ENCODE results near the gene ACOX1.

The ACOX1 gene

DNA sequence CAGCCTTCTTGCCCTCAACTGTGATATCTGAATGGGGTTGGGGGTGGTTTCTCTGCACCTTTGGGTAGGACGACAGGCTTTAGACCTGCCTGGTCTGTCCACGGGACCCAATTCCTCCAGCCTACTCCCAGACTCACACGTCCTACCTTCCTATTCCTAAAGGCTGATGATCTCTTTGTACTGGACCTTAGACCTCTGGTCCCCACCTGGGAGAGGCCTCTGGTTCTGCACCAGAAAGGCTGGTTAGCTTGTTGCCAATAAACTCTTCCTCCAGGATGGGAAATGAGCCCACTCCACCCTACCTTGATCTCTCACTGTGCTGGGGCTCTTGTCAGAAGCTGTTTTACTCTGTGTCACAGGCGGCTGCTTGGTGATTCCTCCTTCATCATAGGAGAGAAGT, 52.5 kb downstream of the ACOX1 start:
- no peak overlapping the region for H3K27ac ChIP-seq (ENCODE audit: low read depth, low read length)
- no peaks in the 10 kb centered on the region for H3K9me2 ChIP-seq (replicated peaks; ENCODE audit: control insufficient read depth, low read length)
- H3K9me3 ChIP-seq (ENCODE audit: control insufficient read depth, insufficient read depth, low read length), result no peaks in the 10 kb centered on the region
- no peaks in the 10 kb centered on the region; the same call in 1 of the 2 replicates for H3K4me1 ChIP-seq (ENCODE audit: control insufficient read depth, low read length)
- H3K36me3 ChIP-seq (ENCODE audit: control insufficient read depth, low read length), result peaks cover 5% of the 10 kb centered on the region
- H3K27me3 ChIP-seq (ENCODE audit: control insufficient read depth, low read length), result no peaks in the 10 kb centered on the region
- no peaks in the 10 kb centered on the region for H4K20me1 ChIP-seq (ENCODE audit: control insufficient read depth, insufficient read depth, low read depth, low read length)
- no peaks in the 10 kb centered on the region for H3F3A ChIP-seq (ENCODE audit: control insufficient read depth, insufficient read depth)
- H3K4me3 ChIP-seq (ENCODE audit: low read length), result no peak overlapping the region
- H3K4me2 ChIP-seq (ENCODE audit: low read length), result no peak overlapping the region
- H3K79me2 ChIP-seq (ENCODE audit: control insufficient read depth, low read length), result no peaks in the 10 kb centered on the region
- TF ChIP-seq EZH2phosphoT487 (IDR thresholded peaks at IDR 0.05; ENCODE audit: borderline replicate concordance, low read length) (no peak), CTCF (IDR thresholded peaks at IDR 0.05; ENCODE audit: low read depth, low read length, poor library complexity, severe bottlenecking) (no peak)

- H3K4me1 ChIP-seq (ENCODE audit: control insufficient read depth, low read length), result no peaks in the 10 kb centered on the region; the same call in 1 of the 2 replicates
- no peak overlapping the region for H3K4me2 ChIP-seq (ENCODE audit: low read length)
- no peaks in the 10 kb centered on the region for H3K9me2 ChIP-seq (replicated peaks; ENCODE audit: control insufficient read depth, low read length)
- no peaks in the 10 kb centered on the region for H3K79me2 ChIP-seq (ENCODE audit: control insufficient read depth, low read length)
- H3K27ac ChIP-seq (ENCODE audit: low read depth, low read length), result no peak overlapping the region
- no peak for TF ChIP-seq CTCF (IDR thresholded peaks at IDR 0.05; ENCODE audit: low read depth, low read length, poor library complexity, severe bottlenecking)
- no peak for TF ChIP-seq EZH2phosphoT487 (IDR thresholded peaks at IDR 0.05; ENCODE audit: borderline replicate concordance, low read length)
- no peaks in the 10 kb centered on the region for H4K20me1 ChIP-seq (ENCODE audit: control insufficient read depth, insufficient read depth, low read depth, low read length)
- no peaks in the 10 kb centered on the region for H3K27me3 ChIP-seq (ENCODE audit: control insufficient read depth, low read length)
- no peaks in the 10 kb centered on the region for H3F3A ChIP-seq (ENCODE audit: control insufficient read depth, insufficient read depth)
- H3K4me3 ChIP-seq (ENCODE audit: low read length), result no peak overlapping the region
- no peaks in the 10 kb centered on the region for H3K9me3 ChIP-seq (ENCODE audit: control insufficient read depth, insufficient read depth, low read length)
- peaks cover 5% of the 10 kb centered on the region for H3K36me3 ChIP-seq (ENCODE audit: control insufficient read depth, low read length)
Measured at GRCh38 chr17:75925912-75926311, 53.1 kb downstream of the ACOX1 start.

- H3K9me3 ChIP-seq (ENCODE audit: control insufficient read depth, insufficient read depth, low read length), result no peaks in the 10 kb centered on the region
- no peaks in the 10 kb centered on the region for H3K27me3 ChIP-seq (ENCODE audit: control insufficient read depth, low read length)
- H3K79me2 ChIP-seq (ENCODE audit: control insufficient read depth, low read length), result no peaks in the 10 kb centered on the region
- no peak overlapping the region for H3K4me3 ChIP-seq (ENCODE audit: low read length)
- H3K36me3 ChIP-seq (ENCODE audit: control insufficient read depth, low read length), result peaks cover 5% of the 10 kb centered on the region
- H3K9me2 ChIP-seq (replicated peaks; ENCODE audit: control insufficient read depth, low read length), result no peaks in the 10 kb centered on the region
- no peaks in the 10 kb centered on the region for H3F3A ChIP-seq (ENCODE audit: control insufficient read depth, insufficient read depth)
- TF ChIP-seq EZH2phosphoT487 (IDR thresholded peaks at IDR 0.05; ENCODE audit: borderline replicate concordance, low read length), result no peak
- no peak for TF ChIP-seq CTCF (IDR thresholded peaks at IDR 0.05; ENCODE audit: low read depth, low read length, poor library complexity, severe bottlenecking)
- no peaks in the 10 kb centered on the region for H4K20me1 ChIP-seq (ENCODE audit: control insufficient read depth, insufficient read depth, low read depth, low read length)
- no peak overlapping the region for H3K27ac ChIP-seq (ENCODE audit: low read depth, low read length)
- no peak overlapping the region for H3K4me2 ChIP-seq (ENCODE audit: low read length)
- H3K4me1 ChIP-seq (ENCODE audit: control insufficient read depth, low read length), result no peaks in the 10 kb centered on the region; the same call in 1 of the 2 replicates
Measured at GRCh38 chr17:75925103-75925502, 53.9 kb downstream of the ACOX1 start.
